Muscle of back (tissue), 13 donors: ENCODE results near the gene ABCC2. TPM values are rescaled to one million over a fixed set of nuclear protein-coding genes. Genes with fewer than 3 reads are reported as not detected.
"Not testable (repeated sequence)": the region's sequence is repeated elsewhere in the genome, so short reads cannot be mapped to it uniquely, and the experiment has no call there.

ENCODE experiments used
- DNase-seq, 3 donors: peaks; one replicate each; pipeline versions ENCODE4 v3.0.0 to v3.0.0-alpha.2; 2013
- long read RNA-seq, 9 donors: transcript quantifications; one replicate each; lab custom pipeline, GENCODE V29; 2026
- polyA plus RNA-seq, 10 donors: library from polyadenylated mRNA; unstranded; fragments of 120-200 nt; gene quantifications; one replicate each; pipeline ENCODE4 v1.2.1, GENCODE V29; 2013; ENCODE audit not compliant: insufficient read length in 10 of 10

The ABCC2 gene
- polyA plus RNA-seq, result 1 to 10 TPM in 3 of 10 donors, under 1 TPM in 7; 0.42 to 1.1 (median 0.84) TPM
- long read RNA-seq, donor 1, result 0 reads
- long read RNA-seq, donor 2, result 0 reads
- long read RNA-seq, donor 3, result 0 reads
- long read RNA-seq, donor 4, result 0 reads
- long read RNA-seq, donor 5, result 0 reads
- long read RNA-seq, donor 6, result 0 reads
- long read RNA-seq, donor 7, result 0 reads
- long read RNA-seq, donor 8, partial matches to known transcripts, result 0 of 1 reads
- long read RNA-seq, donor 8, other reads (novel, unspliced or antisense), result 0 of 1 reads
- long read RNA-seq, donor 9, result 0 reads

DNA sequence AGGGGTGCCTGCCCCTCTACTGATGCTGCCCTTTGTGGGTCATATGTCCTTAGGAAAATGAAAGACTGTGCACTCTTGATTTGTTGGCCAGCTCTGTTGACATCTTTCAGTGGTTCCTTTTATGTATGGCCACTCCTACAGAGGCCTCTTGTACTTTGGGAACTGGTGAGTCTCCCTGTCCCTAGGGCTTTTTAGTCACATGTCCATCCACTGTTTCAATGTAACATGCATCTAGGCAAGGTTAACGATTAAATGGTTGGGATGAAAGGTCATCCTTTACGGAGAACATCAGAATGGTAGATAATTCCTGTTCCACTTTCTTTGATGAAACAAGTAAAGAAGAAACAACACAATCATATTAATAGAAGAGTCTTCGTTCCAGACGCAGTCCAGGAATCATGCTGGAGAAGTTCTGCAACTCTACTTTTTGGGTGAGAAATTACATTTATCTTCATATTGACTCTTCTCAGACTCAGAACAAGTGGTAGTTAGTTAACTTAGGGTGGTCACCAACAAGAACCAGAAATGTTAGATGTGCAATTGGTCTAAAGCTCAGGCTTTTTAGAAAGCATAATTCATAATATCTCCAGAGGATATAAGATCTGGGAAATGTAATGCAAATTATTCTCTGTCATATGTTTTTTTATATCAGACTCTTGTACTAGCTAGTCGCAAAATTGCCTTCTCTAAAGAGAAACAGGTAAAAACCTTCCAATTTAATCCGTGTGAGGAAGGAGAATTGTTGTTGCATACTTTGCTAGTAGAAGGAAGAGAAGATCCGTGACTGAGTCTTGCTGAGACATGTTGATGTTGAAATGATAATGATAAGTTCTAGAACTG is at the start of gene ABCC2:
Gene ABCC2, plus strand, starts transcription at position 194 of the 840 bp plus-strand sequence. Its CDS starts 205 bp downstream, at position 399.
- DNase-seq, result no peak

DNA sequence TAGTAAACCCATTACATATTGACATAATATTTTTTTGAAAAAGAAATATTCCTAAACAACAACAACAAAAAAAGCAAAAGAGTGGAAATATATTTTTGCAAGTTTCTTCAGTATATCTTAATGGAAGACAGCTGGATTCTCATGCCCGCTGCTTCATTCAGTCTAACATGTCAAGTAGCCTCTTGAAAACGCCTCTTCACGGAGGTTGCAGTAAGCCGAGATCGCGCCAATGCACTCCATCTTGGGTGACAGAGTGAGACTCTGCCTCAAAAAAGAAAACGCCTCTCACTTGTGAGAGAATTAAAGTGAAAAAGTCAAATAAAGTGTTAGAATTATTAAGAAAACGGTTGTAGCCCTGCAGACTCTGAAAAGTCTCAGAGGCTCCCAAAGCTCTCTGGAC is 49.1 kb upstream of the ABCC2 start:
- peak in 1 of 3 donors; percentile 11 for DNase-seq

DNA sequence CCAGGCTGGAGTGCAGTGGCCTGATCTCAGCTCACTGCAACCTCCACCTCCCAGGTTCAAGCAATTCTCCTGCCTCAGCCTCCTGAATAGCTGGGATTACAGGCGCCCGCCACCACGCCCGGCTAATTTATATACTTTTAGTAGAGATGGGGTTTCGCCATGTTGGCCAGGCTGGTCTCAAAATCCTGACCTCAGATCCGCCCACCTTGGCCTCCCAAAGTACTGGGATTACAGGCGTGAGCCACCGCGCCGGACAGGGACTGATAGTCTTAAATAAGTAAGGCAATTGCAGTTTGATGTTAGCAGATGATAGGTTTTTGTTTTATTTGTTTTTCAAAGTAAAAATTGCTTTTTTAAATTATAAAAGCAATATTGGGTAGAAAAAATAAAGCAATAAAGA is 48.3 kb upstream of the ABCC2 start:
- DNase-seq, result not testable (repeated sequence)

DNA sequence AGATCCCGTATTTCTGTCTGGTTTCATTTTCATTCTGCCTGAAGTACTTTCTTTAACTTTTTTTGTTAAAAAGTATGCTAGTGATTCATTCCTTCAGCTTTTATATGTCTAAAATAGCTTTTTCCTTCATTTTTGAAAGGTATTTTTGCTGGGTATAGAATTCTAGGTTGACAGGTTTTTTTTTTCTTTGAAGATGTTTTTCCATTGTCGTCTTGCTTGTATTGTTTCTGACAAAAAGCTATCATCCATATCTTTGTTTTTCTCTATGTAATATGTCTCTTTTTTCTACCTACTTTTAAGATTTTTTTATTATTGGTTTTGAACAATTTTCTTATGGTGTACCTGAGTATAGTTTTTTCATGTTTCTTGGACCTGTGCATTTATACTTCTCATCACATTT is 42.2 kb upstream of the ABCC2 start:
- DNase-seq, result no peak

DNA sequence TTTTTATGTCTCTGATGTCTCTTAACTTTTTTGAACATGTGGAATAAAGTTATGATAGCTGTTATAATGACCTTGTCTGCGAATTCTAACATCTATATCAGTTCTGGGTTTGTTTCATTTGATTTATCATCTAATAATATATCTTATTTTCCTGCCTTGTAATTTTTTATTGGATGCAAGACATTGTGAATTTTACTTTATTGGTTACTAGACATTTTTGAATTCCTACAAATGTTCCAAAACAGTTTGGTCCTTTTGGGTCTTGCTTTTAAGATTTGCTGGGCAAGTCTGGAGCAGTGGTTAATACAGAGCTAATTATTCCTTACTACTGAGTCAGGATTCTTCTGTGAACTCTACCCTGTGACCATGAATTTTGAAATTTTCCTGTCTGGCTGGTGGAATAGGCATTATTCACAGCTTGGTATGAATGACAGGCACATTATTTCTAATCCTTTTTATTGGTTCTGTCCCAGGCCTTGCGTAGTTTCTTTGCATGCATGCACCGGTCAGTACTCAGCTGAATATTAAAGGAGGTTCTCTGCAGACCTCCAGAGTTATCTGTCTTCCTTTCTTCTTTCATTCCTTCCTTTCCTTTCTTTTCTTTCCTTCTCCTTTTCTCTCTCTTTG is 41.4 kb upstream of the ABCC2 start:
- DNase-seq, result no peak

DNA sequence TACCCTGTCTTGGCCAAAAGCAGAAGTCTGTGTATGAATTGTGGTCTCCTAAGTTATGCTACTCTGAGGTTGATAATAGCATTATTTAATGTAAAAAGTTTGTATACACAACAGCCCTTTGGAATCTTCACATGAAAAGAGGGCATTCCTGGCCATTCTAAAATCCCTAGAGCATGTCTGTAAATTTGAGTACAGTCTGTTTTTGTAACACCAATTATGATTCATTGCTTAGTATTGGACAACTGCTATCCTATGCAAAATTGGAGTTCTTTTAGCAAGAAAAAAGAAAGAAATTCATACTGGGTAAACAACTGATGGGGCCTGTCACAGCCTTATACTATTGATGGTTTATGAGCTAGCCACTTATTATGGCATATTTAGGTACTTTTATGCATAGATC is 40.2 kb upstream of the ABCC2 start:
- DNase-seq, result no peak

DNA sequence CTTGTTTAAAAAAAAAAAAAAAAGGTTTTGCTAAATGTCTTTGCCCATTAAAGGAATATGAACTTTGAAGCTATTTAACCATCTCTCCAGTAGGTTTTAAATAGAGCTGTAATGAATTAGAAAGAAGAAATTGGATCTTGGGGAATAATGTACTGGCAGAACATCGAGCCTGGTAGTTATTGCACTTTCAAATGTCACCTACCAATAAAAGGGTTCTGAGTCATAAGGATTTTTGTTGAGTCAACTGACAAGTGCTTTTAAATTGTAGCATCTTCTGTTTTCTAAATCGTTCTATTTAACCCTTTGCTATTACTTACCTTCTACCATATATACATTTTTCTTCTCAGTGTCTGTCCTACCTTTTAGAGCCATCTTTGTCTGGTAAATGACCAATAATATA is 39.7 kb upstream of the ABCC2 start:
- DNase-seq, result no peak

DNA sequence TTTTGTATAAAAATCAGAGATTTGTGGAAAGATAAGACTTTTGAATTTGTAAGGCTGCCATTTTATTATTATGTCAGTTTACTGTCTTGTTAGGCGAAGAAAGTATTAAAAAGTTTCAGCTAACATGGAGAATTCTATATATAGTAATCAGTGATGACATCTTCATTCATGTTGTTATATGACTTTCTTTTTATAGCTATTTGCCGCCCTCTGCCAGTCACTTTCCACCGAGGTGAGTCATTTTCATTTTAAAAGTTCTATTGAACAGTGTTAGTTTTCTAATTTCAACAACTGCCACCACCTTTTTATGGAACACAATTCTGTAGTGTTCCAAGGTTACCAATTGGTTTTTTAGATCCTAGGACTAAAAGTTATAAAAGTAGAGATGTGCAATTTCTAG is 38.6 kb upstream of the ABCC2 start:
- no peak for DNase-seq

DNA sequence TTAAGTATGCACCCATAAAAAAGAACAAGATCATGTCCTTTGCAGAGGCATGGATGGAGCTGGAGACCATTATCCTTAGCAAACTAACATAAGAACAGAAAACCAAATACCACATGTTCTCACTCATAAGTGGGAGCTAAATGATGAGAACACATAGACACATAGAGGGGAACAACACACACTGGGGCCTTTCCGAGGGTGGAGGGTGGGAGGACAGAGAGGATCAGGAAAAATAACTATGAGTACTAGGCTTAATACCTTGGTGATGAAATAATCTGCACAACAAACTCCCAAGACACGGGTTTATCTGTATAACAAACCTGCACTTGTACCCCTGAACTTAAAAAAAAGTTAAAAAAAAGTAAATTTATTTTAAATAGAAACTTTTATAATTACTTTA is 36.3 kb upstream of the ABCC2 start:
- not testable (repeated sequence) for DNase-seq

DNA sequence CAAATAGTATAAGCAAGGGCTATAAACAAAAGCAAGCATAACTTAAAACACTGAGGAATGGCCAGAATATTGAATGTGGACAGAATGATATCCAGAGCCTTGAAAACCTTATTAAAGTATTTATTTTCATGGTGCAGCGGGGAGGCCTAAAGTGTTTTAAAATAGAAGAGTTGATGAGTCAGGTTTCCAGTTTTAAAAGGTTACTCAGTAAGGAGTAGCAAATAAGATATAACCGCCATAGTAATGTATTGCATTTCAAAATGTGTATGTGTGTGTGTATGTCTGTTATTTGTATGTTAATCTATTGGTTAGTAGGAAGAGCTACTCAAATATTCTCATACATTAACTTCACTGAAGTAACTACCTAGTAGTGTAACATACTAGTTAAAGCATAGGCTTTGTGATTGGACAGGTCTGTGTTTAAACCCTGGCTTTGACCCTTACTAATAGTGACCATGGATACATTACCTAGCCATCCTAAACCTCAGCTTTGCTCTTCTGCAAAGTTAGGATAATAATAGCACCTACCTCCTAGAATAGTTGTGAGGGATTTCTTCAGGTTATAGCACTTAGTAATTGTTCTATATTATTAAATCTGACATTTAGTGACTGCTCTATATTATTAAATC is 33.5 kb upstream of the ABCC2 start:
- DNase-seq, result no peak

DNA sequence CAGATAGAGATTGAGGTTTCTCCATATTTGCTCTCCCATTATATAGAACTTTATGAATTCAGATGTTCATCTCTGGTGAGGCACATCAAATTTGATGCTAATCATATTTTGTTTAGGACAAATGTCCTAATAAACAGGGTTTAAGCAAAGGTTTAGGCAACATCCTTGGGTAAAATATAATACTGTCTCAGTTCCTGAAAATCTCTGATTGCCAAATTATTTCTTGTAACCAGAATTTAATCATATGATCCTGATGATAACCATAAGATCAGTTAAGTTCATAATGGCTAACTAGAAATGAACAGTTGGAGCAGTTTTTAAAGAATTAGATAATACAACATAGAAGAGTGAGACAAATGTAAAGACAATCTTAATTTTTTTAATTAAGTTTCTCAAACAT is 31.8 kb upstream of the ABCC2 start:
- DNase-seq, result no peak

DNA sequence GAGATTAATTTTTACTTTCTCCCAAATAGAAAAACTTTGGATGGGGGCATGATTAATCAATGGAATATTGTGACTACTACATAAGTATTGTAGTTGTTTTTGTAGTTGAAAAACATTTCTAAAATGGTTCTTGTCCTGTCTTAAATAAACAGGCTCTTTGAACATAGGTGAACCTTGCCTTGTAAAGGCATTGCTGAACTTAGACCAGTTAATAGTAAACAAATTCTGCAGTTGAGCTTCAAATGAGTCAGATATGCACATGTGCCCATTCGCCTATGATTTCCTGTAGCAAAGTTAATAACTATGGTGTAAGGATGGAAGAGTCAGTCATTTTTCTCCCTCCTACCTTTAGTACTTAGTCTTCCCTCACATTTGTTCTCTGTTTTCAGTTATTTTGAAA is 27.8 kb upstream of the ABCC2 start:
- DNase-seq, result no peak

DNA sequence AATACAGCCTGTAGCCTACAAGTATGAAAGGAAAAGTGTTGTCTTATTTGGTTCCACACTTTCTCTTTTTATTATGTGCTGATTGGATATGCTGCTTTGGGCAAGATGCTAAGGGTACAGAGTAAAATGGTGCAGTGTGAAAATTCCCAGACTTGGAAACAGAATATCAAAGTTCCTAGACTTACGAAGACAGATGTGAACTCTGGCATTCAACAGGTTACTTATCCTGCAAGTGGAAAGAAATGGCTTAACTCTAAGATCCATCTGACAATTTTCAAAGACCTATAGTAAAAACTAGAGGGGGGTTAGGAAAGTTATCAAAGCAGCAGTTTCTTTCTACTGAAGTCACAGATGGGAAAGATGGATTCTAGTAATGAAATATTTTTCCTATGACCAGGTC is 26.3 kb upstream of the ABCC2 start:
- DNase-seq, result no peak

DNA sequence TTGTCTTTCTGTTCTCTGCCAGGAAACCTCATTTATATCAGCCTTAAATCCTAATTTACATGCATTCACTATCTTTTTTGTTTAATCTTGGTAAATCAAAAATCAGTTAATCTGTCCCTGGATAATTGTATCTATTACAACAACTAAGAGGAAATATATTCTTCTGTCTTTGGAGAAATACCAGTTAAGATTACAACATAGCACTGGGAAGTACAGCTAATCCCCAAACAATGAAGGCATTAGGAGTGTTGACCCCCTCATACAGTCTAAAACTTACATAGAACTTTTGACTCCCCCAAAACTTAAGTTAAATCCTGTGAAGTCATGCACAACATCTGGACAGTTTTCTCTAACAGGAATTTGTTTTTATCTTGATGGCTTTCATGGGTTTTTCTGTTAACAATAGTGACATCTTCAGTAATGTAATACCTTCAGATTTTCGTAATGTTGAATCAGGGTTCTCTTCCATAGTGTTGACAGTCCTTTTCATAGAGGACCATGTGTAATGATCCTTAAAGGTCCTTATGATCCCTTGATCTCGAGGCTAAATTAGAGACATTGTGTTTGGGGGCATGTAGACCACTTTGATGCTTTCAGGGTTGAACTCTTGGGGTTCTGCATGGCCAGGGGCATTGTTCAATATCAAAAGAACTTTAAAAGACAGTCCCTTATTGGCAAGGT is 24.1 kb upstream of the ABCC2 start:
- DNase-seq, result peak in 1 of 3 donors; percentile 41

DNA sequence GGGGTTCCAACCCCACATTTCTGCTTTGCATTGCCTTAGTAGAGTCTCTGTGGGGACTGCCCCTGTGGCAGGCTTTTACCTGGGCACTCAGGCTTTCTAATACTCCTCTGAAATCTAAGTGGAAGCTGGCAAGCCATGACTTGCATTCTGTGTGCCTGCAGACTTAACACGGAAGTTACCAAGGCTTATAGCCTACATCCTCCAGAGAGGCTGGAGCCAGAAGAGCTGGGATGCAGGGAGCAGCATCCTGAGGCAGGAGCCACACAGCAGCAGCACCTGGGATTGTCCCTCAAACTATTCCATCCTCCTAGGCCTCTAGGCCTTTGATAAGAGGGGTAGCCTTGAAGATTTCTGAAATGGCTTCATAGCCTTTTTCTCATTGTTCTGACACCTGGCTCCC is 22.1 kb upstream of the ABCC2 start:
- DNase-seq, result no peak

DNA sequence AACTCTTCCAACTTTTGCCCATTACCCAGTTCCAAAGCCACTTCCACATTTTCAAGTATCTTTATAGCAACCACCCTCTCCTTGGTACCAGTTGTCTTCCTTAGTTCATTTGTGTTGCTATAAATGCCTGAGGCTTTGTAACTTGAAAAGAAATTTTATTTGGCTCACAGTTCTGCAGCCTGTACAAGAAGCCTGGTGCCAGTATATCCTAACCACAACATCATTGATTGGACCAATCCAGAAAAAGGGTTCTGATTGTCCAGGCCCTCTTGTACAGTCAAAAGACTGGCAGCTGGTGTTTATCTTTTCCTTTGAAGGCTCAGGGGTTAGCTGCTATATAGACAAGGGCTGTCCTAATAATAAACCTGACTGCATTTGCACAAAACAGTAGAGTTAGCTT is 21.1 kb upstream of the ABCC2 start:
- DNase-seq, result no peak

DNA sequence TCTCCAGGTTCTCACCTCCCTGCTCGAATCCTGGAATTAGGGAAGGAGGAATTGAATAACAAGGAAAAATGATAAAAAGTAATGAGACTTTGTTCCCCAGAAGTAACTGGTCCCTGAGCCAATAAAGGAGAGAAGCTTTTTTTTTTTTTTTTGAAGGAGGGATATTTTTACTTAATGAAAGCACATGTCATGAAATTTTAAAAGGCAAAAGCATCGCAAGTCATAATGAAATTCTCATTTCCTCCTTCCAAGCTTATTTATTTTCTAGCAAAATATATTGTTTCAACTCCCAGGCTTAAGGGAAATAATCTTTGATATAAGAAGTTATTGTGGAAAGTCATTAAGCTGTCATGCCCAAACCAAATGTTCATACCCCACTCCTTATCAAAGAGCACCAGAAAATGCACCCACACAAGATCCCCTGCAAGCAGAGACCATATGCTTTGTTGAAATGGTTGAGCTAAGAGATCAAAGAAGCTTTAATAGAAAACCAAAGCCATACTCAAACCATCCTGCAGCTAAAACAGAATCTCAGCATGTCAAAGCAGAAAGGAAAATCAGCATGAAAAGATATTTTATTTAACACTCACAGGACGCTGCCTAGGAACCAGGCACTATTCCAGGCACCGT is 16.7 kb upstream of the ABCC2 start:
- DNase-seq, result no peak

DNA sequence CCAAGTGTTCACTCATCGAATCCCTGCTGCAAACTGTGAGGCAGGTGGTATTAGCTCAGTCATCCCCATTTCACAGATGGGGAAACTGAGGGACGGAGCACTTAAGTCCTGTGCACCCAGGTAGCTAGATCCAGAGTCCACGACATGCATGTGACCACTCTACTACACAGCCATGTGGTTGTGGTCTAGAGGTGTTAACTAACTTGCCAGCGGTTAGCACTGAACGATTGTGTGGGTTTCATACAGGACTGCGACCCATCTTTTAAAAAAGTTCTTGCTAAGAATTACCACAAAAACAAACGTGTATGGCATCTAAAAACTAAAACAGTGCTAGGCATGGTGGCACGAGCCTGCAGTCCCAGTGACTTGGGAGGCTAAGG is 16.1 kb upstream of the ABCC2 start:
- no peak for DNase-seq

DNA sequence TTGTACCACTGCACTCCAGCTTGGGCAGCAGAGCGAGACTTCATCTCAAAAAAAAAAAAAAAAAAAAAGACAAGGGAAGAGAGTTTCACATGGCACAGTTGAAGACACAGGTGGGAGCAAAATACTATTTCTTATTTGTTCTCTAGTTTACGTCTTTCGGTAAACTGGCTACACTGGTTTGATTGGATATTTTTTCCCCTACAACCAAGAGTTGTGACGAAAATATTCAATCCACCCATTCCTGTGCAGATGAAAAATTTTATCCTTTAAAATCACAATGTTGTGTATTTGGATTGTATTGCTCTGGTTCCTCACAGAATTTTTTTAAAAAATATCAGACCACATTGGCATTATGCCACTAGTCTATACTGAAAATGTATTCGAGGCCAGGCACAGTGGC is 14.5 kb upstream of the ABCC2 start:
- DNase-seq, result no peak

DNA sequence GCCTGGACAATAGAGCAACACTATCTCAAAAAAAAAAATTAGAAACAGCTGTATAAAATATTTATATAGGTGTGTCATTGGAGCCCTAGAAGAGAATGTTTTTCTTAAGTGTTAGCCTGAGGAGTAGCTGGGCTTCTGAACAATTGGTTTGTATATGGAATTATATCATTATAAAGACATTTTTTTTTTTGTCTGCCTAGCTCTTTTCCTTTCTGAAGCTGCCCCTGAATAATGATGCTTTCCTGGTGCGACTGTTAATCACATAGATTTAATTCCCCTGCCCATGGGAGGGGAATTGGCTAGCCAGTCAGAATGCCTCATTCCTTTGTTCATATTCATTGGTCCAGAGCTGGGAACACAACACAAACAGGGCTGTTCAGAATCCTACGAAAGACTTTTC is 13.9 kb upstream of the ABCC2 start:
- DNase-seq, result no peak

DNA sequence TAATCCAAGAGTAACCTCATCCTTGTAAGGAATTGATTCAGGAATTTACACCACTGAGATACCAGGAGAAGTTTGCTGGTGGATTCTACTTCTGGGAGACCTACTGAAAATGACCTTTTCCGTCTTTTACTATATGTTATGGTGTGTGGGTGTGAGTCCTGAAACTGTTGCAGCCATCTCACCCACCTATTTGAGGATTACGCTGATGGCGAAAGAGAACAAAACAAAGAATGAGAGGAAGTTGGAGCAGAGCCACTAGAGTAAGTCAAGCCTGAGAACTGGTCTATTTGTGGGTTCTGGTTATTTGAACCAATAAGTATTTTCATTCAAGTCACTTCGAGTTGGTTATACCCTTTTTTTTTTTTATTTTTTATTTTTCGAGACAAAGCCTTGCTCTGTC is 12.7 kb upstream of the ABCC2 start:
- no peak for DNase-seq
